Ovary (tissue), 9 donors: ENCODE data around the gene TREML1. TPM values are rescaled to one million over a fixed set of nuclear protein-coding genes. Genes with fewer than 3 reads are reported as not detected.

ENCODE experiments used
- DNase-seq, 5 donors: peaks; one replicate each; pipeline ENCODE4 v3.0.0-alpha.2; 2019 to 2020
- H3K27ac ChIP-seq, 2 donors: fragments of 200-600 bp; one replicate each; pipeline versions ENCODE4 v1.5.1 to v1.8.0; 2019 to 2022
- H3K27me3 ChIP-seq: fragments of 200-600 bp; one replicate; pipeline ENCODE4 v1.8.0; 2022
- H3K36me3 ChIP-seq: fragments of 200-600 bp; sonication (generic); one replicate; pipeline ENCODE4 v1.5.1; 2019
- H3K4me1 ChIP-seq: one replicate; pipeline ENCODE4 v1.8.1; 2013; ENCODE audit warnings: mild to moderate bottlenecking, moderate library complexity; ENCODE audit not compliant: insufficient read depth
- H3K4me3 ChIP-seq: fragments of 200-600 bp; sonication (generic); one replicate; pipeline ENCODE4 v1.5.1; 2017
- H3K9me3 ChIP-seq, 2 donors: fragments of 200-600 bp in 1 of 2; sonication (generic) in 1 of 2; one replicate each; pipeline versions ENCODE4 v1.5.1 to v1.8.1; 2013 to 2019; ENCODE audit warnings: mild to moderate bottlenecking in 1 of 2, moderate library complexity in 1 of 2
- EP300 ChIP-seq: sonication (generic); formaldehyde crosslinking; IDR thresholded peaks from one replicate; pipeline ENCODE4 v1.6.1; 2017; ENCODE audit warnings: antibody characterized with exemption
- POLR2A ChIP-seq: fragments of 450-650 bp; IDR thresholded peaks from one replicate; pipeline ENCODE4 v1.6.1; 2017; ENCODE audit warnings: antibody characterized with exemption, mild to moderate bottlenecking, moderate library complexity
- WGBS, 3 donors: extraction: QIAGEN DNeasy Blood & Tissue Kit in 1 of 3; methylation state at CpG; one replicate each; pipeline versions ENCODE4 v1.1.5 to v1.1.7; 2013 to 2017; 5-methylcytosine and 5-hydroxymethylcytosine counted together
- intact Hi-C, 4 donors: fragments of 100-400 bp; cut with DNase I; formaldehyde crosslinking; loops; one replicate each; pipeline versions ENCODE4 v1.11.0 to v1.15.1; 2022 to 2023
- polyA plus RNA-seq, 2 donors: library from polyadenylated mRNA; stranded (reverse); fragments of 200-250 nt in 1 of 2; fragments of 350-450 nt in 1 of 2; fragmentation: Illumina TruSeq in 1 of 2; extraction: RNeasy Lipid Tissue Mini Kit (QIAGEN cat#74804) in 1 of 2; gene quantifications; one replicate each; pipeline ENCODE4 v1.2.3, GENCODE V29; 2013 to 2014
- total RNA-seq, 7 donors: library from RNA; depleted of rRNA in 2 of 7; stranded (reverse); fragments of >200 nt in 2 of 7; fragmentation: NEBNext Ultra II Directional in 3 of 7; extraction: Animal tissue kit (Norgen Biotek cat#: 25700) in 3 of 7; gene quantifications; one replicate each; pipeline versions ENCODE4 v1.1.0 to v1.2.4, GENCODE V29; 2016 to 2023
- TF ChIP-seq, protein P1 (sequence below), 3 donors: fragments of 450-650 bp in 2 of 3; fragments of 200-600 bp in 1 of 3; IDR thresholded peaks; one replicate each; pipeline versions ENCODE4 v1.5.1 to v1.8.0; 2016 to 2022; ENCODE audit warnings: antibody characterized with exemption in 3 of 3, mild to moderate bottlenecking in 1 of 3
- donor health status: DM: no; HTN: no; CAD: no; lungs with moderate emphysema.
- donor health status: DM: no; HTN: no; CAD: no.
- donor health status: Bipolar disorder and iron deficiency.
- donor health status: DM: yes; HTN: yes; CAD: no.
- donor health status: DM: no; HTN: no; CAD: no.
- donor health status: DM: yes; HTN: yes; CAD: no.

TREML1 gene
- total and polyA plus RNA-seq, 9 donors: 0.16 to 3.8 (median 0.38) TPM; not detected in 5

DNA sequence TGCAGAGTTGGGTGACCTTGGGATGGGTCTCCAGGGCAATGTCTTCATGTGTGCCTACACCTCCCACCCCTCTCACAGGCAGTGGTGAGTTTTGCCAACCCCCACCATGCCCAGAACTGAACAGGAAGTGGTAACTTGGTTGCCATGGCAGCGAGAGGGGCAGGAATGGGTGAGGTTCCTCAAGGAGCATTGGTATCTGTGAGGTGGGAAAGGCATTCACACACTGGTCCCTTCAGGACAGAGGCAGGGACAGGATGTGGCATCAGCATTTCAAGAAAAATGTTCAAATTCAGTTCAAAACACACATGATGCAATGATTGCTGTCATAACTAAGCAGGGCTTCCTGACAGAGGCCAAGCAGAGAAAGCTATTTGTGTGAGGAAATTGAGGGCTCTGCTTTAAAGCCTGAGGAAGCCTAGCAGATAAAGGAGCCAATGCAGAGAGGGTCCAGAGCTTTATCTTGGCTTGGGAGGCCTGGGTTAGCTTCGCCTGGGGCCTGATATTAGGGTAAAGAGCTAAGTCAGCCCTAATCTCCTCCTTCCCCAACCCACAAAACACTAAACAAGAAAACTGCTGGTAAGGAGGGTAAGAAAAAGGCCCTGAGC is 46.3 kb upstream of the TREML1 start:
- Histone ChIP-seq H3K27ac (no peak overlapping the region), H3K27me3 (no peaks in the 10 kb centered on the region), H3K4me1 (no peaks in the 10 kb centered on the region), H3K9me3 (no peaks in the 10 kb centered on the region), H3K36me3 (no peaks in the 10 kb centered on the region), H3K4me3 (no peak overlapping the region)
- WGBS, 3 donors: 80 to 81% (median 80%) methylated on average over 2 of the region's 2 CpGs
- no peak for DNase-seq
- TF ChIP-seq, protein P1, sequence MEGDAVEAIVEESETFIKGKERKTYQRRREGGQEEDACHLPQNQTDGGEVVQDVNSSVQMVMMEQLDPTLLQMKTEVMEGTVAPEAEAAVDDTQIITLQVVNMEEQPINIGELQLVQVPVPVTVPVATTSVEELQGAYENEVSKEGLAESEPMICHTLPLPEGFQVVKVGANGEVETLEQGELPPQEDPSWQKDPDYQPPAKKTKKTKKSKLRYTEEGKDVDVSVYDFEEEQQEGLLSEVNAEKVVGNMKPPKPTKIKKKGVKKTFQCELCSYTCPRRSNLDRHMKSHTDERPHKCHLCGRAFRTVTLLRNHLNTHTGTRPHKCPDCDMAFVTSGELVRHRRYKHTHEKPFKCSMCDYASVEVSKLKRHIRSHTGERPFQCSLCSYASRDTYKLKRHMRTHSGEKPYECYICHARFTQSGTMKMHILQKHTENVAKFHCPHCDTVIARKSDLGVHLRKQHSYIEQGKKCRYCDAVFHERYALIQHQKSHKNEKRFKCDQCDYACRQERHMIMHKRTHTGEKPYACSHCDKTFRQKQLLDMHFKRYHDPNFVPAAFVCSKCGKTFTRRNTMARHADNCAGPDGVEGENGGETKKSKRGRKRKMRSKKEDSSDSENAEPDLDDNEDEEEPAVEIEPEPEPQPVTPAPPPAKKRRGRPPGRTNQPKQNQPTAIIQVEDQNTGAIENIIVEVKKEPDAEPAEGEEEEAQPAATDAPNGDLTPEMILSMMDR (IDR thresholded peaks at IDR 0.05): no peak
- TF ChIP-seq EP300: no peak
- TF ChIP-seq POLR2A: no peak
- intact Hi-C loops: no loop called here

- Histone ChIP-seq H3K4me1 (no peaks in the 10 kb centered on the region), H3K27me3 (no peaks in the 10 kb centered on the region), H3K9me3 (no peaks in the 10 kb centered on the region), H3K27ac (no peak overlapping the region), H3K36me3 (no peaks in the 10 kb centered on the region), H3K4me3 (no peak overlapping the region)
- intact Hi-C loops: no loop called here
- TF ChIP-seq POLR2A (no peak), EP300 (no peak)
- 69 to 87% (median 78%) methylated on average over 1 of the region's 1 CpG for WGBS, 3 donors
- no peak for DNase-seq
These were observed 45.6 kb upstream of the TREML1 start for GRCh38 chr6:41199552-41200246.

- DNase-seq: no peak
- no peaks in the 10 kb centered on the region for H3K4me1 ChIP-seq
- WGBS, 3 donors: 90 to 97% (median 95%) methylated on average over 3 of the region's 3 CpGs
- H3K4me3 ChIP-seq: no peak overlapping the region
- intact Hi-C loops: no loop called here
- TF ChIP-seq POLR2A (no peak), EP300 (no peak)
- TF ChIP-seq, protein P1 (IDR thresholded peaks at IDR 0.05): no peak
- no peak overlapping the region for H3K27ac ChIP-seq
- no peaks in the 10 kb centered on the region for H3K9me3 ChIP-seq
- H3K36me3 ChIP-seq: no peaks in the 10 kb centered on the region
- H3K27me3 ChIP-seq: no peaks in the 10 kb centered on the region
These were observed 43.1 kb upstream of the TREML1 start for GRCh38 chr6:41197234-41197633.

DNA sequence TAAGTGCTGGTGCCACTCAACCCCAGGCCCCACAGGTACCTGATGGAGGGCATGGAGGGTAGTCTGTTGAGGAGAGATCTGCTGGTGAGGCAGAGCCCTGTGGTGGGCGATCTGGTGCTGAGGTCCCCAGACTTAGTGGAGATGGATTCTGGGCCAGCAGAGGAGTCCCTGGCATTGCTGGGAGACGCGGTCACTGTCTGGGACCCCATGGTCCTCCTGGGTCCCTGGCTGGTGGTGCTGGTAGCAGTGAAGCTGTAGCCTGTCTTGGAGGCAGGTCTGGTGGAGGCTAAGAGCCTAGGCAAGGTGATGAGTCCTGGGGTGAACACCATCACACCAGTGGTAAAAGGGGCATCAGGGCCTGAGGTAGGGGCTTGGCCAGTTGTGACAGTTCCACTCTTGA is 40.2 kb upstream of the TREML1 start:
- Histone ChIP-seq H3K4me1 (no peaks in the 10 kb centered on the region), H3K36me3 (no peaks in the 10 kb centered on the region), H3K4me3 (no peak overlapping the region), H3K27me3 (no peaks in the 10 kb centered on the region), H3K9me3 (no peaks in the 10 kb centered on the region), H3K27ac (no peak overlapping the region)
- 93 to 100% (median 96%) methylated on average over 3 of the region's 3 CpGs for WGBS, 3 donors
- DNase-seq: no peak
- intact Hi-C loops: no loop called here
- TF ChIP-seq EP300 (no peak), POLR2A (no peak)
- TF ChIP-seq, protein P1 (IDR thresholded peaks at IDR 0.05): no peak

GRCh38 chr6:41193884-41194283 is 39.7 kb upstream of the TREML1 start:
- 50 to 65% (median 53%) methylated on average over 5 of the region's 5 CpGs for WGBS, 3 donors
- intact Hi-C loops: no loop called here
- H3K9me3 ChIP-seq: no peaks in the 10 kb centered on the region
- H3K36me3 ChIP-seq: no peaks in the 10 kb centered on the region
- H3K27ac ChIP-seq: no peak overlapping the region
- no peak for DNase-seq
- H3K4me1 ChIP-seq: no peaks in the 10 kb centered on the region
- H3K27me3 ChIP-seq: no peaks in the 10 kb centered on the region
- no peak overlapping the region for H3K4me3 ChIP-seq
- TF ChIP-seq EP300 (no peak), POLR2A (no peak)
- TF ChIP-seq, protein P1 (IDR thresholded peaks at IDR 0.05): no peak
